Measurements from ENCODE around the gene CABP4. TPM values are rescaled to one million over a fixed set of nuclear protein-coding genes. Genes with fewer than 3 reads are reported as not detected.

CABP4 gene
- total RNA-seq, 1 experiment from 2014 or later: 0.55 TPM

- BruUV-seq (replicated peaks): no TSS peak
- CTCF ChIA-PET: no interaction called here
Measured at GRCh38 chr11:67411785-67412152, 43.4 kb upstream of the CABP4 start.

GRCh38 chr11:67412495-67413179 is 42.5 kb upstream of the CABP4 start:
- Histone ChIP-seq H3K79me2 (ENCODE audit: low read length) (no peaks in the 10 kb centered on the region), H2AFZ (ENCODE audit: low read length) (no peak overlapping the region), H3K9me3 (ENCODE audit: low read length) (no peaks in the 10 kb centered on the region), H3F3A (ENCODE audit: low read length, unreplicated experiment) (no peaks in the 10 kb centered on the region), H3K9me2 (replicated peaks; ENCODE audit: low read length) (no peaks in the 10 kb centered on the region), H4K20me1 (ENCODE audit: low read length) (no peaks in the 10 kb centered on the region), H3K4me1 (ENCODE audit: insufficient read depth, low read length) (no peaks in the 10 kb centered on the region; the same call in 1 of the 2 replicates), H3K36me3 (ENCODE audit: low read depth, low read length) (no peaks in the 10 kb centered on the region), H3K27me3 (ENCODE audit: low read length) (no peaks in the 10 kb centered on the region), H3K4me3 (ENCODE audit: low read length) (no peak overlapping the region), H3K4me2 (ENCODE audit: low read length) (no peak overlapping the region), H3K9ac (ENCODE audit: low read length) (no peak overlapping the region), H3K27ac (ENCODE audit: low read length) (no peak overlapping the region)
- ChIA-PET CTCF (no interaction called here), POLR2A (ENCODE audit: unreplicated experiment) (no interaction called here)
- intact Hi-C loops (cut with micrococcal nuclease): no loop called here
- BruUV-seq (replicated peaks): no TSS peak
- TF ChIP-seq EZH2 (IDR thresholded peaks at IDR 0.05; ENCODE audit: low read length, unreplicated experiment) (no peak), CTCF (conservative IDR thresholded peaks at IDR 0.05; ENCODE audit: low read depth, low read length) (no peak), EZH2phosphoT487 (IDR thresholded peaks at IDR 0.05; ENCODE audit: borderline replicate concordance, low read length) (no peak)
- DNase-seq (no peak), ATAC-seq (no peak)

More at GRCh38 chr11:67411785-67412152, 43.4 kb upstream of the CABP4 start:
- no peak for ATAC-seq
- Histone ChIP-seq H3K27ac (ENCODE audit: low read length) (no peak overlapping the region), H3K9me2 (replicated peaks; ENCODE audit: low read length) (no peaks in the 10 kb centered on the region), H3F3A (ENCODE audit: low read length, unreplicated experiment) (no peaks in the 10 kb centered on the region), H3K4me1 (ENCODE audit: insufficient read depth, low read length) (no peaks in the 10 kb centered on the region; the same call in 1 of the 2 replicates), H3K4me2 (ENCODE audit: low read length) (no peak overlapping the region), H3K27me3 (ENCODE audit: low read length) (no peaks in the 10 kb centered on the region), H3K9ac (ENCODE audit: low read length) (no peak overlapping the region), H3K36me3 (ENCODE audit: low read depth, low read length) (no peaks in the 10 kb centered on the region), H2AFZ (ENCODE audit: low read length) (no peak overlapping the region), H3K9me3 (ENCODE audit: low read length) (no peaks in the 10 kb centered on the region), H3K79me2 (ENCODE audit: low read length) (no peaks in the 10 kb centered on the region), H4K20me1 (ENCODE audit: low read length) (no peaks in the 10 kb centered on the region), H3K4me3 (ENCODE audit: low read length) (no peak overlapping the region)
- intact Hi-C loops (cut with micrococcal nuclease): no loop called here
- POLR2A ChIA-PET (ENCODE audit: unreplicated experiment): no interaction called here
- DNase-seq: no peak
- TF ChIP-seq EZH2 (IDR thresholded peaks at IDR 0.05; ENCODE audit: low read length, unreplicated experiment) (no peak), EZH2phosphoT487 (IDR thresholded peaks at IDR 0.05; ENCODE audit: borderline replicate concordance, low read length) (no peak), CTCF (conservative IDR thresholded peaks at IDR 0.05; ENCODE audit: low read depth, low read length) (no peak)

- no peak for TF ChIP-seq CTCF (conservative IDR thresholded peaks at IDR 0.05; ENCODE audit: low read depth, low read length)
- TF ChIP-seq EZH2phosphoT487 (IDR thresholded peaks at IDR 0.05; ENCODE audit: borderline replicate concordance, low read length): no peak
- TF ChIP-seq EZH2 (IDR thresholded peaks at IDR 0.05; ENCODE audit: low read length, unreplicated experiment): no peak
- H3K4me1 ChIP-seq (ENCODE audit: insufficient read depth, low read length): no peaks in the 10 kb centered on the region; the same call in 1 of the 2 replicates
- H3K27me3 ChIP-seq (ENCODE audit: low read length): no peaks in the 10 kb centered on the region
- no peaks in the 10 kb centered on the region for H3K36me3 ChIP-seq (ENCODE audit: low read depth, low read length)
- H3K9me3 ChIP-seq (ENCODE audit: low read length): no peaks in the 10 kb centered on the region
- no peaks in the 10 kb centered on the region for H3K9me2 ChIP-seq (replicated peaks; ENCODE audit: low read length)
- intact Hi-C loops (cut with micrococcal nuclease): no loop called here
- no peaks in the 10 kb centered on the region for H3K79me2 ChIP-seq (ENCODE audit: low read length)
- no peak overlapping the region for H3K4me2 ChIP-seq (ENCODE audit: low read length)
- H3K27ac ChIP-seq (ENCODE audit: low read length): no peak overlapping the region
- H3F3A ChIP-seq (ENCODE audit: low read length, unreplicated experiment): no peaks in the 10 kb centered on the region
- no peak overlapping the region for H2AFZ ChIP-seq (ENCODE audit: low read length)
- DNase-seq (no peak), ATAC-seq (no peak)
- H4K20me1 ChIP-seq (ENCODE audit: low read length): no peaks in the 10 kb centered on the region
- no TSS peak for BruUV-seq (replicated peaks)
- ChIA-PET CTCF (no interaction called here), POLR2A (ENCODE audit: unreplicated experiment) (no interaction called here)
- H3K4me3 ChIP-seq (ENCODE audit: low read length): no peak overlapping the region
- no peak overlapping the region for H3K9ac ChIP-seq (ENCODE audit: low read length)
Measured at GRCh38 chr11:67413266-67413849, 41.8 kb upstream of the CABP4 start.

Data from PC-3 (cell line).